Measurements from ENCODE around the gene IRS4.

GRCh38 chrX:108701633-108702032, 34.7 kb downstream of the IRS4 start:
- TF ChIP-seq CTCF (IDR thresholded peaks at IDR 0.05) (no peak), POLR2AphosphoS5 (IDR thresholded peaks at IDR 0.05) (no peak), EP300 (IDR thresholded peaks at IDR 0.05) (no peak), POLR2A (IDR thresholded peaks at IDR 0.05) (no peak)

All from upper lobe of left lung (tissue), 4 donors.